SK-N-SH (cell line): ENCODE results near the gene C1orf226.
"Not testable (repeated sequence)": the region's sequence is repeated elsewhere in the genome, so short reads cannot be mapped to it uniquely, and the experiment has no call there.

ENCODE experiments used
- CTCF ChIP-seq: fragments of 200-600 bp; sonication (generic); IDR thresholded peaks from 2 replicates; pipeline ENCODE4 v1.6.1; 2017; ENCODE audit warnings: antibody characterized with exemption, mild to moderate bottlenecking, moderate library complexity
- EZH2phosphoT487 ChIP-seq: fragments of 200-600 bp; sonication (generic); IDR thresholded peaks from 2 replicates; pipeline ENCODE4 v1.6.1; 2017; ENCODE audit warnings: low read depth, mixed run types, mild to moderate bottlenecking, antibody characterized with exemption, moderate library complexity, borderline replicate concordance
- GATA2 ChIP-seq: sonication (generic); formaldehyde crosslinking; IDR thresholded peaks from 2 replicates; pipeline ENCODE4 v1.5.0; 2020; ENCODE audit warnings: mild to moderate bottlenecking, missing genetic modification reagents
- JUND ChIP-seq: IDR thresholded peaks from 2 replicates; pipeline ENCODE4 v1.4.0; 2012
- MAX ChIP-seq: IDR thresholded peaks from 2 replicates; pipeline ENCODE4 v1.4.0; 2012; ENCODE audit warnings: low read depth
- MXI1 ChIP-seq: IDR thresholded peaks from 2 replicates; pipeline ENCODE4 v1.6.1; 2012; ENCODE audit warnings: mild to moderate bottlenecking, low read depth, low read length, improper control_type of control experiment
- NFIC ChIP-seq: IDR thresholded peaks from 2 replicates; pipeline ENCODE4 v1.4.0; 2012; ENCODE audit warnings: borderline replicate concordance
- NRF1 ChIP-seq: IDR thresholded peaks from 2 replicates; pipeline ENCODE4 v1.6.1; 2012; ENCODE audit warnings: low read depth, mild to moderate bottlenecking, low read length
- POLR2AphosphoS5 ChIP-seq: IDR thresholded peaks from 2 replicates; pipeline ENCODE4 v1.6.1; 2012; ENCODE audit warnings: low read depth, low read length
- RFX5 ChIP-seq: IDR thresholded peaks from 2 replicates; pipeline ENCODE4 v1.6.1; 2012; ENCODE audit warnings: mild to moderate bottlenecking, improper control_type of control experiment, low read length
- TAF1 ChIP-seq: IDR thresholded peaks from 2 replicates; pipeline ENCODE4 v1.6.1; 2012; ENCODE audit warnings: low read depth, mild to moderate bottlenecking, low read length, moderate library complexity, borderline replicate concordance
- USF2 ChIP-seq: fragments of 150-350 bp; IDR thresholded peaks from 2 replicates; pipeline ENCODE4 v1.6.1; 2017; ENCODE audit warnings: antibody characterized with exemption, low read length, low read depth, borderline replicate concordance
- YY1 ChIP-seq: IDR thresholded peaks from 2 replicates; pipeline ENCODE4 v1.4.0; 2012; ENCODE audit warnings: low read depth, mild to moderate bottlenecking

GRCh38 chr1:162351874-162352273, 29.7 kb upstream of the C1orf226 start:
- TF ChIP-seq TAF1; EZH2phosphoT487; CTCF; POLR2AphosphoS5; JUND; MXI1; MAX; USF2; GATA2 (CRISPR knock-in tag); NFIC; RFX5; YY1; NRF1: not testable (repeated sequence)
